GM13977 (cell line): Measurements from ENCODE around the gene KRT222.

Experiments used
- DNase-seq: peaks from one replicate; pipeline ENCODE4 v3.0.0; 2012; ENCODE audit warnings: low spot score
- in situ Hi-C: fragments of 300-500 bp; cut with MboI; formaldehyde crosslinking; loops from one replicate; pipeline ENCODE4 v1.12.0; 2022; ENCODE audit warnings: low sequenced_read_pairs, low pct_unique_long_range_greater_than_20kb, mixed read lengths, inconsistent platforms; ENCODE audit not compliant: unreplicated experiment
- TF ChIP-seq, protein P1 (sequence below): IDR thresholded peaks from 2 replicates; pipeline ENCODE4 v1.5.1; 2012; ENCODE audit warnings: mild to moderate bottlenecking, control low read depth; ENCODE audit not compliant: insufficient read depth; ENCODE audit errors: extremely low read depth, missing control alignments

Gene KRT222

DNA sequence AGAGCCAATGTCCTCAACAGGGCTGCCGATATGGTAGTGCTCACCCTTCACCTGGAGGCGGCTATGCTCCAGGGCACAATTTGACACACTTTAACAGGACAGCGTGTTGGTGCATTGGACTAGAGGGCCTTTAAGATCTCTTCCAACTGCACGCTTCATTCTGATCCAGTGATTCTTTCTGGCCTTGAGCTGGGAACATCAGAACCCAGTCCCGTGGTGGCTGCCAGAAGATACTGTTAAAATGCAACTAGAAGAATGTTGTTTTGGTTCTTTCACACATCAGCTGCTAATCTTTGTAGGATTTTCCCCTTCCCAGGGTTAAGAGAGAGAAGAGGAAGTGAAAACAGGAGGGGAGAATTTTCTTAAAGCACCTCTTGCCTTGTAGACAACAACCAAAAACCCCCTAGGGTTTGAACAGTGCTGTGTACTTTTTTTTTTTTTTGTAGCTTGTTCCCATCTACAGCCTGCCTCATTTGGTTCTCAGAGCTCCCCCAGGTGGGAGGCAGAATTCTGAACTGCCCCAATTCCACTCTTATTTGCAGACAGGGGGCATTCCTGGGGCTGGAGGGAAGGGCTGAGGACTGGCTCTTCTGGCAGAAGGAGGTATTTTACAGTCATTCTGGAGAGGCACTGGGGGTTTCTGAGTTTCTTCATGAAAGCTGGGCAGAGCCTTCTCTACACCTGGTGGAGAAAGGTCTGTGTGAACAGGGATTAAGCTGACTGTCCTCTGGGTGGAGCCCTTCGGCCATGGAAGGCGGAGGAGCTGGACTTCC is 49.7 kb downstream of the KRT222 start:
- TF ChIP-seq, protein P1, sequence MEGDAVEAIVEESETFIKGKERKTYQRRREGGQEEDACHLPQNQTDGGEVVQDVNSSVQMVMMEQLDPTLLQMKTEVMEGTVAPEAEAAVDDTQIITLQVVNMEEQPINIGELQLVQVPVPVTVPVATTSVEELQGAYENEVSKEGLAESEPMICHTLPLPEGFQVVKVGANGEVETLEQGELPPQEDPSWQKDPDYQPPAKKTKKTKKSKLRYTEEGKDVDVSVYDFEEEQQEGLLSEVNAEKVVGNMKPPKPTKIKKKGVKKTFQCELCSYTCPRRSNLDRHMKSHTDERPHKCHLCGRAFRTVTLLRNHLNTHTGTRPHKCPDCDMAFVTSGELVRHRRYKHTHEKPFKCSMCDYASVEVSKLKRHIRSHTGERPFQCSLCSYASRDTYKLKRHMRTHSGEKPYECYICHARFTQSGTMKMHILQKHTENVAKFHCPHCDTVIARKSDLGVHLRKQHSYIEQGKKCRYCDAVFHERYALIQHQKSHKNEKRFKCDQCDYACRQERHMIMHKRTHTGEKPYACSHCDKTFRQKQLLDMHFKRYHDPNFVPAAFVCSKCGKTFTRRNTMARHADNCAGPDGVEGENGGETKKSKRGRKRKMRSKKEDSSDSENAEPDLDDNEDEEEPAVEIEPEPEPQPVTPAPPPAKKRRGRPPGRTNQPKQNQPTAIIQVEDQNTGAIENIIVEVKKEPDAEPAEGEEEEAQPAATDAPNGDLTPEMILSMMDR, result peak; percentile 59
- in situ Hi-C loops, result loop anchor here (10.0 kb wide), 1 partner anchor 50 kb away; the partner anchor contains the start of gene CCR7
- DNase-seq, result peak; percentile 77

DNA sequence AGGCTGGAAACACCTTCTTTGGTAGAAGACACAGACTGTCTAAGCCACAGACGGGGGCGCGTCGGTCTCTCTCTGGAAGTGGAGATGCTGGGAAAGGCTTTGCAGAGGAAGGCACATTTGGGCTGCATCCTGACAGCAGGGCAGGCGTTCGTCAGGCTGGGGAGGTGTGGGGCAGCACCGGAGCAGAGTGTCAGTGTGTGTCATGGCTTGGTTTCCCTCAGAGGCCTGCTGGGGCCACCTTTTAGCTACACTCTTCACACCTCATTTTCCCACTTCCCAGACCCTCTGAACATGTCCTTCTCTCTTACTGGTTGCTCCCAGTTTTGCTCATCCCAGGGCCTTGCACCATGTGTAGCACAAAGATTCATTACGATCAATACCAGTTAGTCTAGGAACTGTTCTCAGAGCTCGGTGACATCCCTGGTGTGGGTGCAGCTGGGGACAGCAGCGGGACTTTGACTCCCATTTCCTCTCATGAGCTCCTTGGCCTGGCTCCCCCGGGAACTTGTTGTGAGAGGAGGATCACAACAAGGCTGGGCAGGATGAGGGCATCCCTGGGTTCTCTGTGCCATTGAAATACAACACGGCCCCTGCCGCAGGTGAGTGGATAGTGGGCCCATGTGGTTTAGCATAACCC is 50.4 kb downstream of the KRT222 start:
- TF ChIP-seq, protein P1, result no peak
- no peak for DNase-seq
- in situ Hi-C loops, result loop anchor here (10.0 kb wide), 1 partner anchor 50 kb away; the partner anchor contains the start of gene CCR7

DNA sequence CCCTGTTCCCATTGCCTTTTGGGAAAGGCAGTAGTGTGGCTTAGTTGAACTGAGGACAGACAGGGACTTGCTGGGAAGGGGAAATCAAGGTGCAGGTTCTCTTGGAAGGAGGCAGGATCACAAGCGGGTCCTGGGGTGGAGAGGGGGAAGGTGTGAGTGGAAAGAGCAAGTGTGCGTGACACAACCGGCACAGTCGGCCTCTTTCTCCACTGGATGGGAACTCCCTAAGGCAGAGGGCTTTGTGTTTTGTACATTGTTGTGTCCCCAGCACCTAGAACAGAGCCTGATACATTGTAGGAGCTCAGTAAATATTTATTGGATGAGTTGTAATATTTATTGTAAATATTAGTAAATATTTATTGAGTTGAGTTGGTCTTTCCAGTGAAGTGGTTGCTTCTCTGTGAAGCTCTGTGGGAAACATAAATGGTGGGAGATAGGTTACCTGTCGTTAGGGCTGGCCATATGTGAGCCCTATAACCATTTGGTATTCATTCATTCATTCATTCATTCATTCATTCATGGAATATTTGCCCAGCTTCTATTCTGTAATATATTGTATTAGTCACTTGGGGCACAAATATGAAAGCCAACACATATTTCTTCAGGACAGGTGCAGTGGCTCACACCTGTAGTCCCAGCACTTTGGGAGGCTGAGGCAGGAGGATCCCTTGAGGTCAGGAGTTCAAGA is 51.4 kb downstream of the KRT222 start:
- in situ Hi-C loops, result loop anchor here (10.0 kb wide), 1 partner anchor 49 kb away; the partner anchor contains the start of gene CCR7
- TF ChIP-seq, protein P1, result no peak
- DNase-seq, result no peak

DNA sequence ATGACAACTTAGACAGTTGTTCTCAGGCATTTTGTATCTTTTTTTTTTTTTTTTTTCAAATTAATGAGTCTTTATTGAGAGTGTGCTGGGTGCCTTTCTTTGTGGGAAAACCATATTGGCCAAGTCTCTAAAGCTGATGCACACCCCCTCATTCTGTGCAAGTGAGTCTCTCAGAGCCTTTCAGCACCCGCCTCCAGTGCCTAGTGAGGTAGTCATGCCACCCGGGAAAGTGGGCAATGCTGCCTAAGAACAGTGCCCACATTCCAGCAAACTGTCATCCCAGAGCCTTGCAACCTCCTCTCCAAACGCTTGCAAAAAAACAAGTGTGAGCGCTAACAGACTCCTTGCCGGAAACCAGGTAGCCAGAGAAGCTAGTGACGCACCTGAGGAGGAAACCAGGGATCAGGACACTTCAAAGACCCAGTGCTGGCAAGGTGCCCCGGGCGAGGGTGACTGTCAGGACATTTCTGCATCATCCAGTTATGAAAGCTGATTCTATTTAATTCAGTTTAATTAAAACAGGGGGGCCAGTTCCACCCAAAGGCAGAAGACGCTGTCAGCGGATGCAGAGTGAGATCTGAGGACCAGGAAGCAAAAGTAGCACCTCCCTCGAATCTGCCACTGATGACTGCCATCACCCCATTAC is 52.3 kb downstream of the KRT222 start:
- TF ChIP-seq, protein P1, result no peak
- in situ Hi-C loops, result loop anchor here (10.0 kb wide), 1 partner anchor 48 kb away; the partner anchor contains the start of gene CCR7
- no peak for DNase-seq

DNA sequence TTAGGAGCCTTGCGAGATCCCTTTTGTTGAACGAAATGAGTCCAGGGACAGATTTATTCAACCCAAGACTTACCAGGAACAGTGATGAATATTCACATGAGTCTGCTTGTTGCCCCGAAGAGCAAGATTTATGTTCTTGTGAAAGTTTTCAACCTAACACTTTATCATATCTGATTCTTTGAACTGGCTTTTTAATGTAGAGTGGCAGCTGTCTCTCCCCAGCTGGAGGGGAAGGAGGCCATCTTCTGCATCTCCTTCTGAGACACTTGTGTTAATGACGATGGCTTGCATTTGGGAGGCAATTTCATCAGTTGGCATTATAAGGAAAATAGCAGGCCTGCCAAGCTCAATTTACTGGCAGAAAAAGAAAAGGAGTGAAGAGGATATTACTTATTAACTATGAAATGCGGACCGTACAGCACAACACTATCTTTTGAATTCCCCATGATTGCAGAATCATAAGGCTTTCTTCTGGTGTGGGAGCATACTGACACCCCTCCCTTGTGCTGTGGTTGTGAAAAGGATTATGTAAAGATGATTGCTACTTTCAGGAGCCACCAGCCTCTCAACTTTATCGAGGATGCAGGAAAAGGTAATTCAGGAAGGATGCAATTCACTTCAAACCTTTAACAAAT is 53.0 kb downstream of the KRT222 start:
- DNase-seq, result no peak
- in situ Hi-C loops, result loop anchor here (10.0 kb wide), 1 partner anchor 47 kb away; the partner anchor contains the start of gene CCR7

More for the DNA sequence above, 53.0 kb downstream of the KRT222 start:
- TF ChIP-seq, protein P1, result no peak
